C4-2B (cell line): ENCODE results near the gene EPB41L2.

Source experiments
- CTCF ChIP-seq: fragments of 450-650 bp; conservative IDR thresholded peaks from 2 replicates; pipeline ENCODE4 v1.5.1; 2017; ENCODE audit warnings: mild to moderate bottlenecking
- ZFX ChIP-seq: fragments of 450-650 bp; IDR thresholded peaks from 2 replicates; pipeline ENCODE4 v1.6.1; 2017

GRCh38 chr6:130981409-130981808, 81.6 kb downstream of the EPB41L2 start:
- TF ChIP-seq CTCF = no peak
- TF ChIP-seq ZFX = no peak
